H9 (cell line): ENCODE results near the gene TMEM236. TPM values are rescaled to one million over a fixed set of nuclear protein-coding genes. Genes with fewer than 3 reads are reported as not detected.

Experiments
- DNase-seq: peaks from one replicate; pipeline ENCODE4 v3.0.0-alpha.2; 2017
- H2AFZ ChIP-seq: one replicate; pipeline ENCODE4 v1.6.1; 2013; ENCODE audit warnings: mild to moderate bottlenecking, low read length, control low read depth, moderate library complexity
- H2AK5ac ChIP-seq: 2 replicates; pipeline ENCODE4 v1.6.1; 2013; ENCODE audit warnings: low read length, control low read depth, mixed read lengths; ENCODE audit not compliant: insufficient read length
- H2BK120ac ChIP-seq: one replicate; pipeline ENCODE4 v1.6.1; 2013; ENCODE audit warnings: low read depth, mild to moderate bottlenecking, low read length, control low read depth, inconsistent platforms; ENCODE audit not compliant: poor library complexity, severe bottlenecking
- H2BK12ac ChIP-seq: 2 replicates; pipeline ENCODE4 v1.6.1; 2013; ENCODE audit warnings: low read length, control low read depth, mixed read lengths, low read depth; ENCODE audit not compliant: insufficient read length
- H2BK15ac ChIP-seq: 2 replicates; pipeline ENCODE4 v1.6.1; 2013; ENCODE audit warnings: low read depth, low read length, control low read depth
- H2BK20ac ChIP-seq: one replicate; pipeline ENCODE4 v1.6.1; 2013; ENCODE audit warnings: low read depth, mild to moderate bottlenecking, low read length, control low read depth, inconsistent platforms; ENCODE audit not compliant: poor library complexity, severe bottlenecking
- H2BK5ac ChIP-seq: 2 replicates; pipeline ENCODE4 v1.6.1; 2013; ENCODE audit warnings: low read length, control low read depth, mixed read lengths; ENCODE audit not compliant: insufficient read length
- H3K14ac ChIP-seq: 2 replicates; pipeline ENCODE4 v1.6.1; 2013; ENCODE audit warnings: low read length, control low read depth; ENCODE audit not compliant: insufficient read depth
- H3K18ac ChIP-seq: 2 replicates; pipeline ENCODE4 v1.6.1; 2013; ENCODE audit warnings: low read depth, mild to moderate bottlenecking, mixed read lengths, low read length, control low read depth; ENCODE audit not compliant: insufficient read length
- H3K23ac ChIP-seq: 2 replicates; pipeline ENCODE4 v1.6.1; 2013; ENCODE audit warnings: low read length, control low read depth, mixed read lengths, low read depth; ENCODE audit not compliant: insufficient read length
- H3K23me2 ChIP-seq: 2 replicates; pipeline ENCODE4 v1.6.1; 2013; ENCODE audit warnings: low read depth, mild to moderate bottlenecking, mixed read lengths, low read length, control low read depth; ENCODE audit not compliant: insufficient read length, poor library complexity, severe bottlenecking
- H3K27ac ChIP-seq: 2 replicates; pipeline ENCODE4 v1.5.1; 2013; ENCODE audit warnings: low read length, control low read depth, mixed read lengths, low read depth; ENCODE audit not compliant: insufficient read length
- H3K27me3 ChIP-seq: 2 replicates; pipeline ENCODE4 v1.6.1; 2013; ENCODE audit warnings: low read length, control low read depth, inconsistent platforms; ENCODE audit not compliant: insufficient read depth
- H3K4ac ChIP-seq: 2 replicates; pipeline ENCODE4 v1.6.1; 2013; ENCODE audit warnings: low read depth, mild to moderate bottlenecking, control low read depth, inconsistent platforms, low read length, moderate library complexity
- H3K4me1 ChIP-seq: 2 replicates; pipeline ENCODE4 v1.6.1; 2013; ENCODE audit warnings: low read length, control low read depth, inconsistent platforms; ENCODE audit not compliant: insufficient read depth
- H3K4me2 ChIP-seq: 2 replicates; pipeline ENCODE4 v1.6.1; 2013; ENCODE audit warnings: low read length, control low read depth, mixed read lengths; ENCODE audit not compliant: insufficient read length, insufficient read depth
- H3K56ac ChIP-seq: 2 replicates; pipeline ENCODE4 v1.6.1; 2013; ENCODE audit warnings: low read depth, mild to moderate bottlenecking, mixed read lengths, low read length, control low read depth; ENCODE audit not compliant: insufficient read length
- H3K79me1 ChIP-seq: 2 replicates; pipeline ENCODE4 v1.6.1; 2013; ENCODE audit warnings: low read depth, mild to moderate bottlenecking, moderate library complexity, low read length, control low read depth, inconsistent platforms; ENCODE audit not compliant: insufficient read depth, poor library complexity, severe bottlenecking
- H3K79me2 ChIP-seq: 2 replicates; pipeline ENCODE4 v1.6.1; 2013; ENCODE audit warnings: low read length, control low read depth, inconsistent platforms; ENCODE audit not compliant: insufficient read depth
- H3K9ac ChIP-seq: 2 replicates; pipeline ENCODE4 v1.6.1; 2013; ENCODE audit warnings: low read length, control low read depth, mixed read lengths; ENCODE audit not compliant: insufficient read length; ENCODE audit errors: extremely low read depth
- H3K9me3 ChIP-seq: one replicate; pipeline ENCODE4 v1.6.1; 2013; ENCODE audit warnings: low read depth, low read length, inconsistent platforms; ENCODE audit not compliant: control insufficient read depth
- H3T11ph ChIP-seq: one replicate; pipeline ENCODE4 v1.6.1; 2013; ENCODE audit warnings: mild to moderate bottlenecking, low read length, control low read depth, inconsistent platforms
- H4K20me1 ChIP-seq: one replicate; pipeline ENCODE4 v1.6.1; 2013; ENCODE audit not compliant: control insufficient read depth, insufficient read length, insufficient read depth
- H4K5ac ChIP-seq: 2 replicates; pipeline ENCODE4 v1.6.1; 2013; ENCODE audit warnings: low read depth, mild to moderate bottlenecking, mixed read lengths, low read length, control low read depth; ENCODE audit not compliant: insufficient read length
- H4K8ac ChIP-seq: replicated peaks from 2 replicates; pipeline ENCODE4 v1.6.1; 2013; ENCODE audit warnings: low read length, control low read depth, mixed read lengths, low read depth; ENCODE audit not compliant: insufficient read length
- H4K91ac ChIP-seq: 2 replicates; pipeline ENCODE4 v1.6.1; 2013; ENCODE audit warnings: low read depth, mild to moderate bottlenecking, moderate library complexity, mixed read lengths, low read length, control low read depth; ENCODE audit not compliant: insufficient read length
- H3K27ac Mint-ChIP-seq, 3 experiments: 2 replicates in 2 of 3; 3 replicates in 1 of 3; pipeline ENCODE4 v1.8.0; 2020 to 2021; ENCODE audit warnings: mixed read lengths in 3 of 3, mild to moderate bottlenecking in 1 of 3, moderate library complexity in 1 of 3
- H3K27me3 Mint-ChIP-seq: 2 replicates; pipeline ENCODE4 v1.8.0; 2021; ENCODE audit warnings: low read depth, mild to moderate bottlenecking, moderate library complexity, mixed read lengths
- H3K36me3 Mint-ChIP-seq, 3 experiments: 2 replicates in 2 of 3; 3 replicates in 1 of 3; pipeline ENCODE4 v1.8.0; 2020 to 2021; ENCODE audit warnings: low read depth in 3 of 3, mixed read lengths in 3 of 3; ENCODE audit not compliant: insufficient read depth in 1 of 3
- H3K4me1 Mint-ChIP-seq, 2 experiments: 2 replicates each; pipeline ENCODE4 v1.8.0; 2020; ENCODE audit warnings: mixed read lengths in 2 of 2
- H3K4me3 Mint-ChIP-seq, 2 experiments: 2 replicates in 1 of 2; 3 replicates in 1 of 2; pipeline ENCODE4 v1.8.0; 2020 to 2021; ENCODE audit warnings: mild to moderate bottlenecking in 2 of 2, mixed read lengths in 2 of 2, moderate library complexity in 1 of 2
- H3K9me3 Mint-ChIP-seq, 2 experiments: 2 replicates in 1 of 2; 3 replicates in 1 of 2; pipeline ENCODE4 v1.8.0; 2020; ENCODE audit warnings: mild to moderate bottlenecking in 2 of 2, mixed read lengths in 2 of 2, moderate library complexity in 1 of 2
- CTCF ChIP-seq: fragments of 200-600 bp; sonication (generic); conservative IDR thresholded peaks from 3 replicates; pipeline ENCODE4 v1.8.0; 2021; ENCODE audit warnings: antibody characterized with exemption, mild to moderate bottlenecking
- WGBS: extraction: QIAGEN DNeasy Blood & Tissue Kit; methylation state at CpG from one replicate; pipeline ENCODE4 v1.1.7; 2013; ENCODE audit warnings: missing lambda C conversion rate, low lambda C conversion rate, mixed read lengths; ENCODE audit not compliant: insufficient read length; ENCODE audit errors: extremely low coverage; 5-methylcytosine and 5-hydroxymethylcytosine counted together
- total RNA-seq: library from RNA; stranded (reverse); gene quantifications from 2 replicates; pipeline ENCODE4 v1.2.1, GENCODE V29; 2021

TMEM236 gene
- total RNA-seq, 1 experiment from 2014 or later, result not detected

DNA sequence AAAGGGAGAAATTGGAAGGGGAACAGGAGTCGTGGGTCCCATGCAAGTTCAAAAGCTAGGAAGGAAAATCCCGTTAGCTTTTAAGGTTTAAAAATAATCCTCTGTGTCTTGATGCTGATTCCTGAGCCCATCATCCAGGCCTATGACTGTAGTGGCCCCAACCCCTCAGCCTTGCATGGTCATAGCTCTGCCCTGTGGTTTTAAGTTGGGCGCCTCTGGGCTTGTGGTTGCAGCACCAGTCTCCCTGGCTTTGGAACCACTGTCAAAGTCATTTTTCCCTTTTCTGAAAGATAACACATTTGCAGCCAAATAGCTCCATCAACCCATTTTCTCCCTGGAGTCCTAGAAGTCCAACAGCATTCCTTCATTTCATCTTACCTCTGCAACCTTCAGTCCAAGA, 13.6 kb downstream of the TMEM236 start:
- Histone ChIP-seq H3K23ac (no peak overlapping the region), H3K27ac (no peak overlapping the region), H2BK20ac (no peak overlapping the region), H3K9me3 (no peaks in the 10 kb centered on the region), H3K56ac (no peak overlapping the region), H3K4ac (no peak overlapping the region), H3K4me2 (no peak overlapping the region), H3K4me1 (peaks cover 6% of the 10 kb centered on the region; the same call in 1 of the 2 replicates), H3K14ac (no peak overlapping the region), H4K91ac (no peak overlapping the region), H2AFZ (no peak overlapping the region), H3K23me2 (no peaks in the 10 kb centered on the region), H3K79me1 (no peaks in the 10 kb centered on the region), H3K27me3 (peaks cover 45% of the 10 kb centered on the region), H2AK5ac (no peak overlapping the region), H4K8ac (no peak overlapping the region), H3K79me2 (no peaks in the 10 kb centered on the region), H3T11ph (no peak overlapping the region), H4K20me1 (no peaks in the 10 kb centered on the region), H3K18ac (no peak overlapping the region), H2BK15ac (no peak overlapping the region), H2BK120ac (no peak overlapping the region), H3K9ac (no peak overlapping the region), H4K5ac (no peak overlapping the region), H2BK5ac (no peak overlapping the region), H2BK12ac (no peak overlapping the region)
- H3K27ac Mint-ChIP-seq, result no peak overlapping the region
- no CpG with 5 or more reads among the region's 3 CpGs for WGBS
- no peak overlapping the region for H3K4me3 Mint-ChIP-seq
- no peaks in the 10 kb centered on the region for H3K36me3 Mint-ChIP-seq
- H3K4me1 Mint-ChIP-seq, result peaks cover 14 to 16% of the 10 kb centered on the region in 2 experiments
- H3K9me3 Mint-ChIP-seq, result peaks cover 8 to 9% of the 10 kb centered on the region in 2 experiments
- DNase-seq, result no peak
- TF ChIP-seq CTCF, result no peak
- peaks cover 87% of the 10 kb centered on the region for H3K27me3 Mint-ChIP-seq
